IPS-18a (cell line): Measurements from ENCODE around the gene MYO3B.

ENCODE experiments used
- H3K27ac ChIP-seq: one replicate; pipeline ENCODE4 v1.5.1; 2013; ENCODE audit warnings: low read length
- H3K27me3 ChIP-seq: one replicate; pipeline ENCODE4 v1.6.1; 2013; ENCODE audit warnings: mild to moderate bottlenecking, low read length; ENCODE audit not compliant: control insufficient read depth, insufficient read depth
- H3K36me3 ChIP-seq: one replicate; pipeline ENCODE4 v1.6.1; 2013; ENCODE audit warnings: low read depth, low read length; ENCODE audit not compliant: control insufficient read depth
- H3K4me1 ChIP-seq: one replicate; pipeline ENCODE4 v1.6.1; 2013; ENCODE audit warnings: low read depth, low read length; ENCODE audit not compliant: control insufficient read depth
- H3K4me3 ChIP-seq: one replicate; pipeline ENCODE4 v1.5.1; 2013; ENCODE audit warnings: low read length
- H3K9ac ChIP-seq: one replicate; pipeline ENCODE4 v1.6.1; 2013; ENCODE audit warnings: mild to moderate bottlenecking, low read length, moderate library complexity
- H3K9me3 ChIP-seq: one replicate; pipeline ENCODE4 v1.6.1; 2013; ENCODE audit warnings: low read depth, low read length; ENCODE audit not compliant: control insufficient read depth

Gene MYO3B

GRCh38 chr2:170365686-170366085, 187.7 kb downstream of the MYO3B start:
- no peaks in the 10 kb centered on the region for H3K27me3 ChIP-seq

DNA sequence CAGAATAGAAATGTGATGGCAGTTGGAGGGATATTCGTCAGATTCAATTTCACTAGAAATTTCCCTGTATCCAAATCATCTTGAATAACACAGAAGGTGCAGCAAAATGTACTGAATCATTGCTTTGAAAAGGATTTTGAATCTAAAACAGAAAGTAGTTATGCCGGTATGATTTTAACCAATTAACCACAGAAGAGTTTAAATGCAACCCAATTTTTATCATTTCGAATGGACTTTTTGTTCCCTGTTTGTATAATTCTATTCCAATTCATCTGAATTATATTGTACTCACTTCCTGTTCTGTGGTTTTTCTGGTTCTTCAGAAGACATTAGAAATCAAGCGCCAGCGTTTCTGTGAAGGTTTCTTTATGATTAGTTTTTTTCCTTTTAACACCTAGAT, 190.4 kb downstream of the MYO3B start:
- no peaks in the 10 kb centered on the region for H3K9me3 ChIP-seq
- H3K27me3 ChIP-seq = no peaks in the 10 kb centered on the region
- peaks cover 57% of the 10 kb centered on the region for H3K4me1 ChIP-seq
- no peak overlapping the region for H3K27ac ChIP-seq
- H3K9ac ChIP-seq = no peak overlapping the region
- H3K36me3 ChIP-seq = no peaks in the 10 kb centered on the region
- no peak overlapping the region for H3K4me3 ChIP-seq

More at GRCh38 chr2:170365686-170366085, 187.7 kb downstream of the MYO3B start:
- H3K9ac ChIP-seq = no peak overlapping the region
- no peaks in the 10 kb centered on the region for H3K36me3 ChIP-seq
- H3K4me1 ChIP-seq = peaks cover 51% of the 10 kb centered on the region
- H3K9me3 ChIP-seq = no peaks in the 10 kb centered on the region
- H3K4me3 ChIP-seq = no peak overlapping the region
- no peak overlapping the region for H3K27ac ChIP-seq

GRCh38 chr2:170369228-170369627, 191.3 kb downstream of the MYO3B start:
- H3K9ac ChIP-seq = no peak overlapping the region
- no peaks in the 10 kb centered on the region for H3K9me3 ChIP-seq
- H3K27ac ChIP-seq = no peak overlapping the region
- H3K27me3 ChIP-seq = peaks cover 3% of the 10 kb centered on the region
- H3K4me1 ChIP-seq = peaks cover 54% of the 10 kb centered on the region
- no peak overlapping the region for H3K4me3 ChIP-seq
- no peaks in the 10 kb centered on the region for H3K36me3 ChIP-seq

- no peak overlapping the region for H3K9ac ChIP-seq
- H3K9me3 ChIP-seq = no peaks in the 10 kb centered on the region
- H3K27ac ChIP-seq = no peak overlapping the region
- H3K4me3 ChIP-seq = no peak overlapping the region
- H3K36me3 ChIP-seq = no peaks in the 10 kb centered on the region
- peaks cover 47% of the 10 kb centered on the region for H3K4me1 ChIP-seq
- H3K27me3 ChIP-seq = peaks cover 4% of the 10 kb centered on the region
Observed at GRCh38 chr2:170369894-170370293, 191.9 kb downstream of the MYO3B start.

DNA sequence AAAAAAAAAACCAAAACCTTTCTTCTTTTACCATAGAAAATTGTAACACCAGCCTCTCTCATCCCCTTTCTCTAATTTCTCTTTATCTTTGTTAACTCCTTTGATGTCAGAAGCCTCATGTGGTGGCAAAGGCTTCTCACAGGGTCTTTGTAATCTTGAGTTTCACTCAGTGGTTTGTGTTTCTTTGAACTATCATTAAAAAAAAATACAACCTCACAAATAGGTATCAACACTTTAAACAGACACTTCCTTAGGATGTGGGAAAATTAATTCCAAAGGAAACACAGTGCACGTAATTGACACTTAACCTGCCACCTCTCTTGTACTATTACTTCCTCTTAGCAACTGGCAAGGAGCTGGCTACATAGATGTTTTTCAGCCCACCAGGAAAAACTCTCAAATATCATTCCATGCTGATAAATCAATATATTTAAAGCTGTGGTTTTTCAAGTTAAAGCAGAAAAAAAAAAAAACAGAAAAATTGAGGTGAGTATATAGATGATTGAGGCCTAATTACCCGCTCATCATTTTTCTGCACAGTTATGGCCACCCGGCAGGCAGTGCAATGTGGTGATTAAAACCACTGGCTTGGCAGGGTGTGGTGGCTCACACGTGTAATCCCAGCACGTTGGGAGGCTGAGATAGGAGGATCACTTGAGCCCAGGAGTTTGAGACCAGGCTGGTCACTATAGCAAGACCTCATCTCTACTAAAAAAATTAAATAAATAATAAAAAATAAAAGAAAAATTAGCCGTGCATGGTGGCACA, 193.5 kb downstream of the MYO3B start:
- Histone ChIP-seq H3K4me1 (peaks cover 43% of the 10 kb centered on the region), H3K9me3 (no peaks in the 10 kb centered on the region), H3K9ac (no peak overlapping the region), H3K27ac (no peak overlapping the region), H3K36me3 (no peaks in the 10 kb centered on the region), H3K27me3 (peaks cover 4% of the 10 kb centered on the region), H3K4me3 (no peak overlapping the region)

DNA sequence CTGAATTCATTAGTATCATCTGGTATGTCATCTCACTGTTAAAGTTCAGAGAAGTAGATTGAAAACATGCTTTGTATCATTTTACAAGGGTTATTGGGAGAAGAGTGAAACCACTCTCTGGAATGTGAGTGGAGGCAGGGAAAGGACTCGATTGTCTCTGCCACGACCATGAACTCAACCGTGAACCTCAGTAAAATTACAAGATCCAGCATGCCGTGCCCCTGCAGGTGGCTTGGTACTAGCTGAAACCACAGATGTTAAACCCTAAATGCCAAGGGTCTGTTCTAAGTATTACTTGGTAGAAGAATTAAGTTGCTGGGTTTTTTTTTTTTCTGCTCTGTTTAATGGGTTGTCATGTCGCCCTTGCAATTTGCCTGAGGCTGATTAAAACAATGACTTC, 197.2 kb downstream of the MYO3B start:
- Histone ChIP-seq H3K36me3 (no peaks in the 10 kb centered on the region), H3K9ac (no peak overlapping the region), H3K27ac (no peak overlapping the region), H3K27me3 (peaks cover 4% of the 10 kb centered on the region), H3K4me1 (peaks cover 9% of the 10 kb centered on the region), H3K9me3 (no peaks in the 10 kb centered on the region), H3K4me3 (no peak overlapping the region)

GRCh38 chr2:170377500-170378207, 199.7 kb downstream of the MYO3B start:
- no peak overlapping the region for H3K9ac ChIP-seq
- H3K4me1 ChIP-seq = no peaks in the 10 kb centered on the region
- no peaks in the 10 kb centered on the region for H3K9me3 ChIP-seq
- H3K27ac ChIP-seq = no peak overlapping the region
- H3K36me3 ChIP-seq = no peaks in the 10 kb centered on the region
- peaks cover 4% of the 10 kb centered on the region for H3K27me3 ChIP-seq
- no peak overlapping the region for H3K4me3 ChIP-seq

DNA sequence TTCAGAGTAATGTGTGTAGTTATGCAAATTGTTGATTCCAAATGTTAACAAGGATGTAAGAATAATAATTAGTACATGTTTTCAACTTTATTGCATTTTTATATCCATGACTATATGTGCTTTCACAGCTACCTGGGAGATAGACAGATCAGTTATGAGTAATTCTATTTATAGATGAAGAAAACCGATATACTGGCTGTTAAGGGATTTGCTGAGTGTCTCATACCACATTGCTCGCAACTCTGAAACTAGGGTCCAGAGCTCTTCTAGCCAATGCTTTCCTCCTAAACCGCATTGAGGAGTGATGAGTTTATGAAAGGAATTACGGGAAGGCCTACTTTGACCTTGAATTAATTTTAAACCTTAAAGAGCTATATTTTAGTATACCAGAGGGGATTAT, 202.3 kb downstream of the MYO3B start:
- Histone ChIP-seq H3K4me1 (no peaks in the 10 kb centered on the region), H3K27me3 (no peaks in the 10 kb centered on the region), H3K9ac (no peak overlapping the region), H3K27ac (no peak overlapping the region), H3K4me3 (no peak overlapping the region), H3K9me3 (no peaks in the 10 kb centered on the region), H3K36me3 (no peaks in the 10 kb centered on the region)

DNA sequence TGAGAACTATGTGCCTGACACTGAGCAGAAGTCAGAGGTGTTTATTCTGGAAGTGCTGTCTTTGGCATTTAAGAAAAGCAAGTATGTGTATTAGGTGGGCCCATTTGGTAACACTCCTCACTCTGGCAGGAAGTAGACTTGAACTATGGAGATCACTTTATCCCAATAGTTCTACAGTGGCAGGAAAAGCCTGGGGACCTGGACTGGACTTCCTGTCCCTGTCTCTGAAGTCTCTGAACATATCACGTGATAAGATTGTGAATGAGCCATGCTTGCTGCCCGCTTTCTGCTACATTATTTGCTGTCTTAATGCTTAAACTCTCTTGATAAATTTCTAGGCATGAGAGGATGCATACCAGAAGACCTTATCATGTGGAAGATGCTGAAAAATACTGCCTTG, 203.7 kb downstream of the MYO3B start:
- no peaks in the 10 kb centered on the region for H3K36me3 ChIP-seq
- H3K4me1 ChIP-seq = no peaks in the 10 kb centered on the region
- H3K9me3 ChIP-seq = no peaks in the 10 kb centered on the region
- no peaks in the 10 kb centered on the region for H3K27me3 ChIP-seq
- H3K4me3 ChIP-seq = no peak overlapping the region
- no peak overlapping the region for H3K9ac ChIP-seq
- H3K27ac ChIP-seq = no peak overlapping the region

DNA sequence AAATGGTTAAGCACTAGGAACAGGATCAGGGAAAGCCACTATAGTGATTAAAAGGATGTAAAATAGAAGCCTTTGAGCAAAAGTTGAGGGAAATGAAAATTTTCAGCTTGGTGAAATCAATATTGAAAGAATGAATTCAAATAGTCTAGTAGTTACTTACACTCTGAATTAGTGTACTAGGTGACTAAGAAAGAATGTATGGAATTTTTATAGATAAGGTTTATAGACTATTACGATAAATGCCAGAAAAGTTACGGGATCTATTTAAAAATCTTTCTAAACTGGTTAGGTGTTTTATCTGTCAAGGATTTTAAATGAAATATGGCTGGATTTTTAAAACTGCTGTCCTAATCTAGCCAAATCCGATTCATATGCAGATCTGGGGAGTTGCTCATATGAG, 208.6 kb downstream of the MYO3B start:
- Histone ChIP-seq H3K27me3 (no peaks in the 10 kb centered on the region), H3K27ac (no peak overlapping the region), H3K9me3 (no peaks in the 10 kb centered on the region), H3K4me3 (no peak overlapping the region), H3K36me3 (no peaks in the 10 kb centered on the region), H3K9ac (no peak overlapping the region), H3K4me1 (no peaks in the 10 kb centered on the region)

DNA sequence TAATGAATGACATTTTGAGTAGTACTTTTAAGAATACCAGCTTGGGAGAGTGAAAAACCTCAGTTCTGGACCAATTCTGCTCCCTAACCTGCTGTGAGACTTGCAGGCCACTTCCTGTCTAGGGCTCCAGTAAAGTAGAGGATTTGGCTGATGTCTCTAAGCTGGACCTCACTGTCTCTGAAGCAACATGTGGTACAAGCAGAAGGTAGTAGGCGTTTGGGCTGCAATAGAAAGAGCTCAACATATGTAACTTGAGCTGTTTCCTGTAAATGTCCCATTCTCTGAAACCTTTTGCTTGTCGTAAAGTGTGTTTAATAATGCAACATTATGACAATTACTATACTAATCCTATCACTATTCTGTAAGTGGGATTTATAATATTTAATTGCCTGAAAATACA, 213.1 kb downstream of the MYO3B start:
- H3K9ac ChIP-seq = no peak overlapping the region
- no peak overlapping the region for H3K4me3 ChIP-seq
- no peaks in the 10 kb centered on the region for H3K9me3 ChIP-seq
- H3K36me3 ChIP-seq = no peaks in the 10 kb centered on the region
- peaks cover 6% of the 10 kb centered on the region for H3K4me1 ChIP-seq
- H3K27ac ChIP-seq = no peak overlapping the region
- H3K27me3 ChIP-seq = no peaks in the 10 kb centered on the region

GRCh38 chr2:170391697-170392096, 213.8 kb downstream of the MYO3B start:
- Histone ChIP-seq H3K9ac (no peak overlapping the region), H3K27me3 (no peaks in the 10 kb centered on the region), H3K4me3 (no peak overlapping the region), H3K4me1 (peaks cover 6% of the 10 kb centered on the region), H3K27ac (no peak overlapping the region), H3K36me3 (no peaks in the 10 kb centered on the region), H3K9me3 (no peaks in the 10 kb centered on the region)
